NK-92 treated with Interleukin-12 subunit alpha and Interleukin-12 subunit beta, amount 100 ng/mL, for 24 hours (cell line): ENCODE measurements around the gene PTPRCAP.

Source experiments
- DNase-seq: peaks from one replicate; lab custom pipeline; 2025; lab: John Stamatoyannopoulos, UW

PTPRCAP gene

GRCh38 chr11:67441098-67441563 lies 3.6 kb upstream of the PTPRCAP start:
- DNase-seq, result no peak

- DNase-seq, result no peak
Measured at GRCh38 chr11:67440229-67441097, 3.0 kb upstream of the PTPRCAP start.

GRCh38 chr11:67439321-67440228 lies 2.1 kb upstream of the PTPRCAP start:
- no peak for DNase-seq

GRCh38 chr11:67438158-67438902 lies 848 bp upstream of the PTPRCAP start:
- DNase-seq, result no peak

GRCh38 chr11:67437809-67438157 lies 301 bp upstream of the PTPRCAP start:
- no peak for DNase-seq

- DNase-seq, result peak; percentile 73
Measured at GRCh38 chr11:67436459-67437081, 912 bp downstream of the PTPRCAP start.

- DNase-seq, result no peak
Measured at GRCh38 chr11:67435727-67436458, 1.6 kb downstream of the PTPRCAP start.

- no peak for DNase-seq
Measured at GRCh38 chr11:67435031-67435726, 2.3 kb downstream of the PTPRCAP start.

- no peak for DNase-seq
Measured at GRCh38 chr11:67434395-67434881, 3.0 kb downstream of the PTPRCAP start.

- DNase-seq, result no peak
Measured at GRCh38 chr11:67433536-67434394, 3.7 kb downstream of the PTPRCAP start.

- no peak for DNase-seq
Measured at GRCh38 chr11:67432655-67433349, 4.7 kb downstream of the PTPRCAP start.

- no peak for DNase-seq
Measured at GRCh38 chr11:67431346-67432249, 5.9 kb downstream of the PTPRCAP start.

- DNase-seq, result no peak
Measured at GRCh38 chr11:67429722-67430121, 7.8 kb downstream of the PTPRCAP start.

- DNase-seq, result no peak
Measured at GRCh38 chr11:67429038-67429668, 8.3 kb downstream of the PTPRCAP start.

GRCh38 chr11:67428052-67429001 lies 9.2 kb downstream of the PTPRCAP start, which contains the start of gene RPS6KB2:
RPS6KB2 (plus strand) TSS chr11:67428494; CDS start chr11:67428546, 52 bp downstream.
- peak; percentile 95 for DNase-seq
